ENCODE measurements around the gene SYNPR.

The SYNPR gene

DNA sequence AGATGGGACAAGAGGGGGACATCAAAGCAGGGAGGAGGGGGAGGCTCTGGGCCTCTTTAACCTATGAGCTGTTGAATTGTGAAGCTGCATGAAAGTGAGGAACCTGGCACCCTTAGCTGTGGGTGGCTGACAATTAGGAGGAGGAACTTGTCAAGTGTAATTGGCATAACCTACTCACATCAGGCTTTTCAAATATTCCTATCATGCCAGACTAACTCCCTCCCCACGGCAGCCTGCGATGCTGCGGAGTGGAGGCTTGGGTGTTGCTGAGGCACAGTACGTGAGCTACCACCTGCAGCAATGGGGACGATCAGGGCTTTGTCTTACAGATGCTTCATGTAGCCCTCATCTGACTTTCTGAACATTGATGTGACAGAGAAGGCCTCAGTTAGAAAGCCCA, 193.7 kb downstream of the SYNPR start:
- no peak for DNase-seq (ENCODE audit: low read depth in 3 of 3)

DNA sequence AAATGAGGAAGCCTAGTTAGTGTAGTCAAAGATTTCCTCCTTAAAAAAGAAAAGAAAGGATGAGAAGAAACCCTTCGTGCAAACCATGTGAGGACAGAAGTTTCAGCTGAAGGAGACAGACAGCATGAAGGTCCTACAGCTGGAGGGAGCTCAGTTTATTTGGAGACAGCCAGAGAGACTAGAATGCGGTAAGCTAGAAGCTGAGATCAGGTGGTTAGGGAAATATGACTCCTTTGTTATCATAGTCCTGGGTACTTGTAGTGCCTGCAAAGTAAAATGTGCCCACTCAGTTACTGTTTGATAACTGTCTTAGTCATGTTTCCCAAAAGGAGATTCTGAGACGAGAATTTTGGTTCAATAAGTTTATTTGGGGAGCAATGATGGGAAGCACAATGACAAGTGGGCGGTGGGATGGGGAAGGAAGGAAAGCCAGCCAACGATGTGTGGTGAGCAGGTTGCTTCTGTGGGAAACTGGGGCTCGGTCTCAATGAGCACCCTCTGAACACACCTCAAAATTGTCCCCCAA, 195.6 kb downstream of the SYNPR start:
- DNase-seq (ENCODE audit: low read depth in 3 of 3), result no peak

DNA sequence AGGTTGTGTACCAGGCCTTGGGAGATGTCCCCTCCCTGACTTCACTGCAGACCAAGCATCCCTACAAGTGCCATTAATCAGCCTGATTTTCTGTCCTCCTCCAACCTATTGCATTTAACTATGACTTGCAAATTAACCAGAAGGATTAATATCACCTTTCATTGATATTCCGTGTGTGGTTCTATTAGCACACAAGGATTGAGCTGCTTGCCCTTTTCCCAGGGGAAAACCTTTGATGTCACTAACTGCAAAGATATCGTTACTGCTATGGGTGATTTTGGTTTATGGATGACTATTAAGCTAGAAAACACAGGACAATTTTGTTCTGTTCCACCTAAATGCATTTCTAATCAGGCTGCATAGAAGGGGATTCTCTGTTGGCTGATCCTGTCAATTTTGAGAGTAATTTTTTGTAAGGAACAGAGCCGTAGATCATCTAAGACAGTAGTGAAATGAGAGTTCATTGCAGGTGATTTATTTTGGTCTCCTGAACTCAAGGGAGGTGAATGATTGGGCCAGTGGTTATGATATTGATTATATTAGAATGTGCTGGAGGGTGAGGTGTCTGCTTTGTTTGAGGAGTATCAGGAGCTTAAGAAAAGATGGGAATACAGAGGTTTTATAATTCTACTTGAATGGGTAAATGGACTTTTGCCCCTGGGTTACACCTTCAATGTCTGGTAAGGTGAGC, 196.9 kb downstream of the SYNPR start:
- DNase-seq (ENCODE audit: low read depth in 3 of 3), result no peak

DNA sequence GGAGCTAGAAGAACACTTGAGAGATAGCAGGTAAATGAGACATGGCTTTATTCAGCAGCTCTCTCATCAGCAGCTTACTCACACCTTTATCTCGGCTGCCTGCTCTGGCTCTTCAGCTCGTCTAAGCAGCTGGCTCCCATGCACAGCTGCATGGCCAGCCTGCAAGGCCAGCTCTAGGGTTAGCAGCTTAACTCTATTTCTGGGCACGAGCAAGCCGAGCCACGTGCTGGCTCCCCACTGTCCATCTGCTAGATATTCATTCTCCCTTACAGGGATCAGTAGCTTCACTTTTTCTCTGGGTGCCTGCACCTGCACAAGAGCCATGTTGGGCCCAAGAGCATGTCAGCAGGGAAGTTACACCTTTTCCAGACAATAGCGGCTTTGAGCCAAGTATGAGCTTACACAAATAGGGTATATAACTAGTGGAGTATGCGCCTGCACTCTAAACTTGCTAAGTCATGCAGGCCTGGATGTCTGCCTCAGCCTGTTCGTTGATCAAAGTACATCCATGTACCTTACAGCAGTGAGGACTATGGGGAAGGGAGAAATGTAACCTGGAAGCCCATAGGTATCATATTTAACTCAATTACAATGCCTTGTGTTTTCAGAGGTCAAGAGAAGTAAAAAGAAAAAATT, 199.5 kb downstream of the SYNPR start:
- no peak for DNase-seq (ENCODE audit: low read depth in 3 of 3)

DNA sequence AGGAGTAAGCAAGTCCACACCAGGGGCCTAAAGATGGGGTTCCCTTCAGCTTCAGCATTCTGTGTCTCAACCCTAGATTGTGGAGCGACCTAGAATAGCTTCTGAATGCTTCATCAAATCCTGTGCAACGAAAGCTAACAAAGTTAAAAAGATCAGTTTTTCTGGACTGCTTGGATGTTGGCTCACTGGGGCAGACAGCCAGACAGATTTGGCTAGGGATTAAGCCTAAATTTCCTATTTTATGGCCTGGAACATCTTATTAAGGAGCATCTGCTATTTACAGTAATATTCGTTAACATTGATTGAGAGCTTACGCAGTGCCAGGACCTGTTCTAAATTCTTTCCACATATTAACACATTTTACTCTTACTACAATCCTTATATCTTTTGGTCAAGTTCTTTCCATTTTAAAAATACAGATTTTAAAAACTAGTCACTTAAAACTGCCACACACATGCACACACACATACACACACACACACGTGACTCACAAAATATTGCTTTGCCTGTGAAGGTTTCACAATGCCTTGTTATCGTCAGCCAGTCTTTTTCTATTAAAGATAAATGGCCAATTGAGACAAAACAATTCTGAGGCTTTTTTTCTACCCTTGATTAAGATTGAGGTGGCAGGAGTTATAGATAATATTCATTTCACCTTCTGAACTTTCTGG, 201.0 kb downstream of the SYNPR start:
- DNase-seq (ENCODE audit: low read depth in 3 of 3), result no peak

DNA sequence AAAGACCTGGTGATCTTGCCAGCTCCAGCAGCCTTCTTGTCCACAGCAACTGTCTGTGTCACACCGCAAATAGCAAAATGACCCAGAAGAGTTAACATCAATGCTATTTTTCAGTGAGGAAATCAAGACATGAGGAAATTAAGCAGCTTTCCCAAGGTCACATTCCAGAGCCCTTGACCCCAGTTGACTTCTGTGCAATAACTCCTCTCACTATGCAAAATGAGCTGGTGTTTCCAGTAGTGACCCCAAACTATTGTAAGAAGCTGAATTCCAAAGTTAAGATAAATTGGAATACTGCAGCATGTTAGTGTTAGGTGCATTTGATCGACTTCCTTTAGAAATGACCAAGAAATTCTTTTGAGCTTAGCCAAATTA, 201.5 kb downstream of the SYNPR start:
- DNase-seq (ENCODE audit: low read depth in 3 of 3), result no peak

DNA sequence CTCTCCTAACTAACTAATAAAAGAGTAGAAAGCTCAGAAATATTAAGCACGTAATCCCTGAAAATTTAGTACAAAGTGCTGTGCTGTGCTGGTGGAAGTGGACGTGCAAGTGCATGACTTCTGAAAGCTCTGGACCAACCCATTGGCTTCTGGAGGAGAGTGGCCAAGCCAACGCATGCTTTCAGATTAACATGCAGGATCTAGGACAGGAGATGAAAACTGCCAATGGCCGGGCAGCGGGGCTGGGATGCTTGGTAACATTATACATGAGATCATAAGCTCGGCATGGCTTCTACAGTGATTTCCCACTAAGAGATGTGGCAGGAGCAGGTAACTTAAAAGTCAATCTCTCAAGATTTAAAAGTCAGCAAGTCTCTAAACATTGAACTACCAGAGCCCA, 203.5 kb downstream of the SYNPR start:
- no peak for DNase-seq (ENCODE audit: low read depth in 3 of 3)

DNA sequence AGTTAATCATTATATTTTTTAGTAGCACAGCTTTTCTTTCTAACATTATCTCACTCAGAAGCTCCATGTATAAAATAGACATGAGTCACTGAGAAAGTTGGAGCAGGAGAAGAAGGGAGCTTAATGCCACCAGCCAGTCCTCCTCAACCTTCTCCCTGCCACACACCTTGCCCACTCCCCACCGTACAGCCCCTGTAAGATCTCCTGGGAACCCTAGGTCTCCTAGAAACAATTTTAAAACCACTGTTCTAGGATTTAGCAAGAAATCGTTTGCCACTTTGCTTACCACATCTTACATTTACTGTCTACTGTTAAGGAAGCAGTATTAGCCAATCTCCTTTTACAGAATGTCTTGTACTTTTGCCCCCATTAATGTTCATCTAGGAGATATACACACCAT, 204.2 kb downstream of the SYNPR start:
- no peak for DNase-seq (ENCODE audit: low read depth in 3 of 3)

DNA sequence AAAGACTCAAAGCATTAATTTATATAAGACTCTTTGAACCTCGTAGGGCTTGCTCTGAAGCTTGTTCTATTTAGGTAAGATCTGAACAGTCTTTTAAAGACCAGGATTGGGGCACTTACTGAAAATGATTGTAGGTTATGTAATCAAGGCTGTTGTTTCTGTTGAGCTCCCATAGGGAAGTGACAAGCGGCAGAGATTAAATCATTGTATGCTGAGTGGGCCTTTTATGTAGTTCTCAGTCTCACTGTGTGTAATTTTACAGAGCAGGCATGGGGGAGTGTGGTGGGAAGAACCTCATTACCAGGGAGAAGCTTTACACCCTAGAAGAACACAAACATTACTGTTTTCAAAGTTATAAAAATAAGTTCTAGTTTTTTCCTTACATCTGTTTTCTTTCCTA, 214.4 kb downstream of the SYNPR start:
- no peak for DNase-seq (ENCODE audit: low read depth in 3 of 3)

DNA sequence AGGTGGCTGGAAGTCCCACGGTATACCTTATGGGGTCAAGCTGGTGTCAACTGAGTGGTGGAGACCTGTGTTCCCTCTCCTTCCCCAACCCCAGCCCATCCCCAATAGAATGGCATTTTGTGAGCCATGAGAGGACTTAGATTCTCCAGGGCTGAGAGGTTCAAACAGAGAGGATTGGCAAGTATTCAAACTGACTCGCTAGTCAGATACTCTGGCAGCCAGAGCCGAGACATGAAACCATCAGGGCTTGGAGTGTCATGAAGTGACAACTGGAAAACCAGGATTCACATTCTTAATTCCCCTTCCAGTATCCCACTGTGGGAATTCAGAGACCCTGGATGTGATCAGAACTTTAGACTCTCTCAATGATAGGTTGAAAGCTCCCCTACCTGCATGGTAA, 215.0 kb downstream of the SYNPR start:
- DNase-seq (ENCODE audit: low read depth in 3 of 3), result no peak

DNA sequence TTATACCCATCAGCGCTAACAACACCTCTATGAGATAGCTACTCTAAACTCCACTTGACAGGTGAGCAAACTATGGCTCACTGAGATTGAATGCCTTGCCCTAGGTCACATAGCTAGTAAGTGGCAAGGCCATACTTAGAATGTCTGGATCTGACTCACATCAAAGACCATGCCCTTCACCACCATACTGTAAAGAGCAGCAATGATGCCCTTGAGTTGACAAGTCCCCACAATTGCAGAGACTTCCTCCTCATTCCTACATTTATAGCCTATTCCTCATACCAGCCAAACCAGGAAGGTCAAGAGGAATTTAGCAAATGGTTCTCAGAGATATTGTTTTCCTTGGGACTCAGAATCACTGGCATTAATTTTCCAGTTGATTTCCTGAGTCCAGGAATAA, 216.5 kb downstream of the SYNPR start:
- no peak for DNase-seq (ENCODE audit: low read depth in 3 of 3)

DNA sequence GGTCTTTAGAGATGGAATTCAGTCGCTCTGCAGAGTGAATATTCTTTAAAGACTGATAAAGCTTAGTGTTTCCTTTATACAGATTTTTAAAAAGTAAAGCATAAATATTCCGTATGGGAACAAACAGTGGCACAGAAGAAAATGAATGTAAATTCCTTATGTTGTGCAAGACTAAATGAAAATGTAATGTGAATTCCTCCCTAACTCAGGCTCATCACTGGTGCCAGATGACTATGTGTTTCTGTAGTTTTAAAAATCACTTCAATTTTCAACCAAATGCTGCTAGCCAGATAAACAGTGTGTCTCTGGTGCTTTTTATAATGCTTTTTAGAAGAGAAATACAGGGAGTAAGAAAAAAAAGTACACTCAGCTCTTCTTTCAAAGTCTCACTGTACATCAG, 219.5 kb downstream of the SYNPR start:
- no peak for DNase-seq (ENCODE audit: low read depth in 3 of 3)

DNA sequence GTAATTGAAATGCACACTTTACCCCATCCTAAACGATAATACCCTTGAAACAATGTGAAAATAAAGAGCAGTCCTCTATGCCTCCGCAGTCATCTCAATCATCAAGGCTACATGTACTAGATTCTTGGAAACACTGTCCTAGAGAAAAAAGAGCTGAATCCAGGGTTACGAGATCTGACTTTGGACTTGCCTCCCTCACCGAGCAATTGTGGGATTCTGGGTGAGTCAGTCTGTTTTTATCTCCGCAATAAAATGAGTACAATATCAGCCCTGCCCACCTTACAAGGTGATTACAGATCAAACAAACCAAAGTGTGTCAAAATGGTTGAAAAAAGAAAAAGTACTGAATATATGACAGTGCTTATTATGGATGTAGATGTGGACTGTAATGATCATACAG, 222.1 kb downstream of the SYNPR start:
- DNase-seq (ENCODE audit: low read depth in 3 of 3), result no peak

DNA sequence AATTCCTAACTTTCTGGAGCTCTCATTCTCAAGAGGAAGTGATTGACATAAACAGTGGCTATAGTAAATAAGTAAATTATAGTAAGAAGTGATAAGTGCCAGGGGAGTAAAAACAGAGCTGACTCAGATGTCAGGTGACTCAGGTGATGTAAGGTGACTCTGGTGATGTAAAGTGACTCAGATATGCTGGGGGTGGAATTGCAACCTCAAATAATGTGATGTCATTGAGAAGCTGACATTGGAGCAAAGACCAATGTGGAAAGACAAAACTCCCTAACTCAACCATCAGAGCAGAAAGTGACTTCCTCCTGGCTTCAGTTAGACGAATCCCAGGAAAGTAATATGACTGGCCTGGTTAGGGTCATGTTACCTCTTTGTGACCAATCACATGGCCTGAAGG, 230.2 kb downstream of the SYNPR start:
- no peak for DNase-seq (ENCODE audit: low read depth in 3 of 3)

DNA sequence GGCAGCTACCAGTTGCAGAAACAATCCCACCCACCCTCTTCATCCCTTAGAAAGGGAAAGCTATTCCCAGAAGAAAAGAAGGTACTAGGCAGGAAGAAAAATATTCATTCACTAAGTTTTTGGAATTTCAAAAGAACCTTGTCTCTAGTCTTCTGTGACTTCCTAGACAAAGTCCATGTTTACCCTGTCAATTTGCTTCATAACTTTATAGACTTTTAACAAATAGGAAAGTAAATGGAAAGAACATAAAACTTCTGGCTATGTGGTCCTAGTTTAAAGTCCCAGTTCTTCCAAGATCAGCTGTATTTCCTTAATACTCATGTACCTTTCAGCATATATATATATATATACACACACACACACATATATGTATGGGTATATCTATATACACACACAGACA, 230.7 kb downstream of the SYNPR start:
- no peak for DNase-seq (ENCODE audit: low read depth in 3 of 3)

DNA sequence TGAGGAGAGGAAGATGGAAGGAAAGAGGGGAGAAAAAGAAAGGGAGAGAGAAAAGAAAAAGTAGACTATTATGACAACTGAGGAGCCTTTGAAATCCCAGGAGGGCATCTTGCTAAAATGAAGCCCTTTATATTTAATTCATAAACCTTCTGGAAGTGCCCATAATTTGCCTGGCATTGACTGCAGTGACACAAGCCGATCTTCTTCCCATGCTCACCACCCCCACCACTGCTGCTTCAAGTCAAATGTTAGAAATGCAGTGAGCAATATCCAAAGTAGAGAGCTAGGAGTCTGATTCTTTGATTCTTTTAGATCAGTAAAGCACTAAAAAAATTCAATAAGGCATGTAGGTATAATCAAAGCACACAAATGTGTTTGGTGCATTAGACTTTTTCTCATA, 235.7 kb downstream of the SYNPR start:
- no peak for DNase-seq (ENCODE audit: low read depth in 3 of 3)

DNA sequence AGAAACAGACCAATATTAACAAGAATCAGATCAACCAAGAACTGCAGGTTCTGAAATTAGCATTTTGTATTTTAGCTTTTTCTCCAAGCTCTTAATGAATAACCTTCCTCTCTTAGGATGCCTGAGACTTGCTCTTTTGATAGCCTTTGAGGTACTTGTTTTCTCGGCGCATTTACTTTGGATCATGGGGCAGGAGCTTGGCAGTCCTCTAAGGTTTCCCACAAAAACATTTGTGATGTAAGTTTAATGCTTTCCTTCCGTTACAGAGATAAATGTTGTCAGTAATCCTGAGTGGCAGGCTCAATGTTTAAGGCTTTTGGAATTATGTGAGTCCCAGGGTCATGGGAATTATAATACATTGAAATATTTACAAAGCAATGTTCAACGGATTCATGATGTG, 236.6 kb downstream of the SYNPR start:
- no peak for DNase-seq (ENCODE audit: low read depth in 3 of 3)

DNA sequence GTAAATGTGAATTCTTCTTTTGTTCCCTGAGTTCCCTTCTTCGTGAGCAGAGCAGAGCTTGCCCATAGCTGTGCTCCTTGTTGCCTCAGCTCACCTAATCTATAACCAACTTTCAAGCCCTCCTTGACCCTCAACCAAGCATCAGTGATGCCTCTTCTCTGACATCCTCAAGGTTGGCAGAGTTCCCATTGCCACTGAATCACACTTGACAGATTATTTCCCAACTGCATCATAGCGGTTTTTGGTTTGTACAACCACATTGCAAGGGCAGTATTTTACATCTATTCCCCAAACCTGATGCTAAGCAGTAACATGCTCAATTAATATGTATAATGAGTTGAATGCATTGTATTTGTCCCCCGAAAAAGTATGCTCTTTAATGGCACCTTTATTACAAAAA, 241.3 kb downstream of the SYNPR start:
- no peak for DNase-seq (ENCODE audit: low read depth in 3 of 3)

DNA sequence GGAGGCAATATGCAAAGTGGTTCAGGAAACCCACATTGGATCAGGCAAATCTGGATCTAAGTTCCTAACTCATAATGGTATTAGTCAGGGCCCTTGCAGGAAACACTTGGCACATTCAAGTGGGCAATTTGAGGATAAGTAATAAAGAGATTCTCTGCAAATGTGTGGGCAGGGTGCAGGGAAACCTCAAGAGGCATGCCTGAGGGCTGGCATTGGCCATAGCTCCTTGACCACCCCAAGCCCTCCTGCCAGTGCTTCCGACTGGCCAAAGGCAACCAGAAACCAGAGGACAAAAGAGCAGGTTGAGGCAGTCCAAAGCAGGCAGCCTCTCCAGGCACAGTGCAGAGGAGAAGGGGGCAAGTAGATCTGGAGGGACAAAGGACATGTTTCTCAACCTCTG, 243.5 kb downstream of the SYNPR start:
- no peak for DNase-seq (ENCODE audit: low read depth in 3 of 3)

DNA sequence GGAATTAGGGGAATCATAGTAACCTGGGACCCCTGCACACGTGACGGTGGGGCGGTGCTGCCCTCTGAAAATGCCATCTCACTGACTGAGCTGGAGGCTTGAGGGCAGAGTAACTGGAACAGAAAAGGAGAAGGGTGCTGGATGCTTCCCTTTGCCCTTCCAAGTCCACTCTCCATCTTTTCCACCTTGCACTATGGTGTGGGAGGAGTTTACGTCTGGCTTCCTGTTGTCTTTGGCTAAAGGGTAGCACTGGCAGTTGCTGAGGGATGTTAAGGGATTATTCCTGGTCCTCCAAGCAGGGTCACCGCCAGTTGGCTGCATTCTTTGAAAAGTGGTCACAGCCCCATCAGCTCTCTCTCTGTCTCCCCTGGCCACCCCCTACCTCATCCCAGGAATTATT, 245.0 kb downstream of the SYNPR start:
- DNase-seq (ENCODE audit: low read depth in 3 of 3), result no peak

DNA sequence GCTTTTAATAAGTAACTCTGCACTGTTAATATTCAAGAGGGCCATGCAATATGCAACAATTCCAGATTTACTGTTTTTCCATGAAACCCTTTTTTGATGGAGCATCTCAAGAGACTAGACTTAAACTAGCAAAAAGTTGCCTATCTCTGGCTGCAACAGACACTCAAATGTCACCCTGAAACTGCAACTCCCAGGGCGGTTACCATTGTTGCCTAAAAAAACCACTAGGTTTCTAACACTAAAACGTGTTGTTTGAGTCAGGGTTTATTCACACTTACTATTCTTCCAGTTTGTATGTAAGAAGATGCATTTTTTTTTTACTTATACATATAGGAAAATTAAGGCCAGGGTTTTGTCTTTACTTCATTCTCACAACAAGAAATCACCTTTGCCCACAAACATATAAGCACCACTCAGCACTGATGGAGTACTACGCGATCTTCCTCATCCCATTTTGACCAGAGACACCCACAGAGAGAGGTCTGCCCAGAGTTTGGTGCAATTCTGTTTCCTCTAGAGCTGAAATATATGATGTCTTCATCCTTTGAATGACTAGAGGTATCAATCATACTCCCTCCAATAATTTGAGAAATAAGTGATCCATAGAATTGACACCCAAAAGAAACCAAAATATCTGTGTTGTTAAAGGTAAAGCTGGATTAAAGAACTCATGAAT, 250.4 kb downstream of the SYNPR start:
- DNase-seq (ENCODE audit: low read depth in 3 of 3), result no peak

DNA sequence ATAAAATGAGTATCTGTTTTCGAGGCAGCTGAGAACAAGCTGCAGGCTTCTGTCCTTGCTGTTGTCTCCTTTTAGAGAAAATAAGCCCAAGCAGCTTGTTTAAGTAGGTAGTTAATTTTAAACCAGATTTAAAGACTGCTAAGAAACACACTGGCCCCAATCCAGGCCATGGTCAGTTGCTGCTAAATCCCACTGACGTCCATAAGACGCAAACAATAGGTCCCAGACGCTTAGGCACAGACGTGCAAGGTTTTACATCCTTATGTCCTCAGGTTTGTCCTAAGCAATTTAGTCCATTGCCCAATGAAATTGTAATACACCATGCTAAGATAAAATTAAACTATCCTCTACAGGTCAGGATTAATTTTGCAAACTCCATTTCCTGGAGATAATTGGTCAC, 254.4 kb downstream of the SYNPR start:
- DNase-seq (ENCODE audit: low read depth in 3 of 3), result no peak

DNA sequence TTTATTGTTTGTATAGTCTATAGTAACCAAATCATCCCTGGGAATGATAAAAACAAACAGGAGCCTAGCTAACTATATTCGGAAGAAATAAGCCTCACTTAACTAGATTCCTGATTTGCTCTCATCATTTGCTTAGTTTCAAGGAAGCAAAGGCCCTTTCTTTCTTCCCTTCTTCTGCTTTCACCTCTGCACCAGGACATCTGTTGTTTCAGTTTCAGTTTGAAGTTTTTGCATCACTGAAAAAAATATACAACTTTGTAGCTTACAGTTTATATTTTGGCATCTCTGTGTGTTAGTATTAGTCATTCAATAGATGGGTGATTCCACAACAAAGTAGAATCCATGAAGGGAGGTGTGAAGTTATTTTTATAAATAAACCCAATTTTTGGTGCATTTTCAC, 260.8 kb downstream of the SYNPR start:
- no peak for DNase-seq (ENCODE audit: low read depth in 3 of 3)
